Left lung (tissue), 10 donors: Measurements from ENCODE around the gene TENM4. TPM values are rescaled to one million over a fixed set of nuclear protein-coding genes. Genes with fewer than 3 reads are reported as not detected.
A peak's percentile ranks its signal among the peaks of the same experiment; 100 is the strongest.

Source experiments
- ATAC-seq: fragments of 200-7000 bp; cut with Tn5 transposase; one replicate; pipeline ENCODE4 v1.9.1; 2020; ENCODE audit warnings: moderate library complexity
- DNase-seq, 4 donors: peaks; one replicate each; pipeline ENCODE4 v3.0.0-alpha.2; 2013 to 2020
- H3K27ac ChIP-seq, 2 donors: fragments of 200-600 bp; sonication (generic) in 1 of 2; one replicate each; pipeline versions ENCODE4 v1.5.0 to v1.8.0; 2020 to 2021
- H3K27me3 ChIP-seq, 2 donors: fragments of 200-600 bp; sonication (generic) in 1 of 2; one replicate each; pipeline versions ENCODE4 v1.5.0 to v1.8.0; 2020 to 2021
- H3K36me3 ChIP-seq, 2 donors: fragments of 200-600 bp; sonication (generic) in 1 of 2; one replicate each; pipeline versions ENCODE4 v1.5.0 to v1.8.0; 2020 to 2021
- H3K4me1 ChIP-seq, 2 donors: fragments of 200-600 bp; one replicate each; pipeline ENCODE4 v1.8.0; 2021
- H3K4me3 ChIP-seq, 2 donors: fragments of 200-600 bp; sonication (generic) in 1 of 2; one replicate each; pipeline versions ENCODE4 v1.5.0 to v1.8.0; 2020 to 2021; ENCODE audit warnings: mild to moderate bottlenecking in 1 of 2
- H3K9me3 ChIP-seq, 2 donors: fragments of 200-600 bp; sonication (generic) in 1 of 2; one replicate each; pipeline versions ENCODE4 v1.5.0 to v1.8.0; 2020 to 2021
- intact Hi-C, 2 donors: fragments of 100-400 bp; cut with DNase I; formaldehyde crosslinking; loops; one replicate each; pipeline versions ENCODE4 v1.11.2 to v1.14.2; 2022
- polyA plus RNA-seq, 6 donors: library from polyadenylated mRNA; unstranded; fragments of 120-200 nt; gene quantifications; one replicate each; pipeline ENCODE4 v1.2.1, GENCODE V29; 2013; ENCODE audit not compliant: insufficient read length in 6 of 6
- total RNA-seq, 2 donors: library from RNA; stranded (reverse); fragmentation: NEBNext Ultra II Directional; extraction: Animal tissue kit (Norgen Biotek cat#: 25700); gene quantifications; one replicate each; pipeline ENCODE4 v1.2.1, GENCODE V29; 2021
- TF ChIP-seq, protein P1 (sequence below), 2 donors: fragments of 200-600 bp; sonication (generic) in 1 of 2; IDR thresholded peaks; one replicate each; pipeline versions ENCODE4 v1.5.0 to v1.8.0; 2021; ENCODE audit warnings: antibody characterized with exemption in 2 of 2
- donor health status: DM: no; HTN: yes; CAD: no.
- donor health status: DM: no; HTN: no; CAD: no.

The TENM4 gene
- total and polyA plus RNA-seq, 8 donors: 3.4 to 7.1 (median 5.2) TPM

DNA sequence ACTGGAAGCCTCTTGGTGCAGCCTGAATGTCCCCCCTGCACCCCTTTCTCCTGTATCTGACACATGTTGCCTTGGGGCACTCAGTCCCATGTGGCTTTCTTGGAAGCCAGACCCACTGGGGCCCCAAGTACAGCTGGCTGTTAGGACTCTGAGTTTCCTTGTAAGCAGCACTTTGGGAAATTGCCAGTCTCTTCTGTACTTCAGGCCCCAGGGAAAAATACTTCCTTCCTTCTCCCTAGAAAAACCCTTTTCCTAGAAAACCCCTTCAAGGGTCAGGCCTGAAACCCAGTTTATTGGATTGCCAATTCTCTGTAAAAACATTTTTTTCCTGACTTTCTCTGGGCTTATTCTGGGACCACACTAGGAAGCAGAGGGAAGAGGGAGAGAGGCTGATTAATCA lies 360.3 kb downstream of the TENM4 start:
- intact Hi-C loops: no loop called here
- ATAC-seq: peak; percentile 23
- TF ChIP-seq, protein P1, sequence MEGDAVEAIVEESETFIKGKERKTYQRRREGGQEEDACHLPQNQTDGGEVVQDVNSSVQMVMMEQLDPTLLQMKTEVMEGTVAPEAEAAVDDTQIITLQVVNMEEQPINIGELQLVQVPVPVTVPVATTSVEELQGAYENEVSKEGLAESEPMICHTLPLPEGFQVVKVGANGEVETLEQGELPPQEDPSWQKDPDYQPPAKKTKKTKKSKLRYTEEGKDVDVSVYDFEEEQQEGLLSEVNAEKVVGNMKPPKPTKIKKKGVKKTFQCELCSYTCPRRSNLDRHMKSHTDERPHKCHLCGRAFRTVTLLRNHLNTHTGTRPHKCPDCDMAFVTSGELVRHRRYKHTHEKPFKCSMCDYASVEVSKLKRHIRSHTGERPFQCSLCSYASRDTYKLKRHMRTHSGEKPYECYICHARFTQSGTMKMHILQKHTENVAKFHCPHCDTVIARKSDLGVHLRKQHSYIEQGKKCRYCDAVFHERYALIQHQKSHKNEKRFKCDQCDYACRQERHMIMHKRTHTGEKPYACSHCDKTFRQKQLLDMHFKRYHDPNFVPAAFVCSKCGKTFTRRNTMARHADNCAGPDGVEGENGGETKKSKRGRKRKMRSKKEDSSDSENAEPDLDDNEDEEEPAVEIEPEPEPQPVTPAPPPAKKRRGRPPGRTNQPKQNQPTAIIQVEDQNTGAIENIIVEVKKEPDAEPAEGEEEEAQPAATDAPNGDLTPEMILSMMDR (IDR thresholded peaks at IDR 0.05): no peak

DNA sequence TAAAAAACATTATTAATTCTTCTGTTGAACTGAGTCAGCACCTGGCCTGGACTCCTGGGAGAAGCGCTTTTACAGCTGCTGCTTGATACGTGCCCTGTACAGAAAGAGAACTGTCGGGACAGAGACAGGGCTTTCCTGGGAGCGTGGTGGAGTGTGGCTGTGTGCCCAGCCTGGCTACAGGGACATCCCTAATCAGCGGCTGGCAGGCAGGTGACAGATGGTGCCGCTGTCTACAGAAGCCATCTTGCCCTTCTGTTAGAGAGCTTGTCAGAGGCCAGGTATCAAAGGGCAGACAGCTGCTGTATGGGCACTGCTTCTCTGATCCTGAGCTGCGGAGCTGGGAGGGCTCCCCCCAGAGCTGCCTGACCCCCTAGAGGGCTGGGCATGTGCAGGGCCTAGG lies 361.8 kb downstream of the TENM4 start:
- no peak overlapping the region for H3K27ac ChIP-seq
- ATAC-seq (no peak), DNase-seq (no peak)
- intact Hi-C loops: no loop called here
- no peaks in the 10 kb centered on the region for H3K27me3 ChIP-seq
- TF ChIP-seq, protein P1 (IDR thresholded peaks at IDR 0.05): no peak
- H3K9me3 ChIP-seq: no peaks in the 10 kb centered on the region
- no peaks in the 10 kb centered on the region for H3K4me1 ChIP-seq
- no peaks in the 10 kb centered on the region for H3K36me3 ChIP-seq
- no peak overlapping the region for H3K4me3 ChIP-seq

More for the DNA sequence above, 360.3 kb downstream of the TENM4 start:
- Histone ChIP-seq H3K4me3 (no peak overlapping the region), H3K4me1 (no peaks in the 10 kb centered on the region), H3K27ac (no peak overlapping the region), H3K36me3 (no peaks in the 10 kb centered on the region), H3K27me3 (no peaks in the 10 kb centered on the region), H3K9me3 (no peaks in the 10 kb centered on the region)
- DNase-seq: peak in 1 of 4 donors; percentile 62

DNA sequence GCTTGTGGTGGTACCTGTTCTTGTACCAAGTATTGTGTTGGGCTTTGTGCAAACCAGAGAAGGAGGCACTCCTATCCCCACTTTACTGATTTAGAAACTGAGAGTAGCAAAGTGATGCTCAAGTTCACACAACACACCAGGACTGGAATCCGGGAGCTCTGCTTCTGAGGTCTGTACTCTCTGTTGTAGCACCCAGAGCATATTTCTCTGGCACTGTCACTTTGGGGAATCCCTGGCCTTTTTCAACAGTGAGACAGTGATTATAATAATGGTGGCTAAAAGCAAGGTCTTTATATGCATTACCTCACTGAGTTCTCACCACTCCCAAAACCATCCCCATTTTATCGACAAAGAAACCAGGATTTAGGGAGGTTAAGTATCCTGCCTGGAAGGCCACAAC lies 362.4 kb downstream of the TENM4 start:
- DNase-seq (no peak), ATAC-seq (no peak)
- TF ChIP-seq, protein P1 (IDR thresholded peaks at IDR 0.05): no peak
- no peaks in the 10 kb centered on the region for H3K9me3 ChIP-seq
- no peaks in the 10 kb centered on the region for H3K27me3 ChIP-seq
- H3K4me1 ChIP-seq: no peaks in the 10 kb centered on the region
- H3K4me3 ChIP-seq: no peak overlapping the region
- no peak overlapping the region for H3K27ac ChIP-seq
- no peaks in the 10 kb centered on the region for H3K36me3 ChIP-seq
- intact Hi-C loops: no loop called here

DNA sequence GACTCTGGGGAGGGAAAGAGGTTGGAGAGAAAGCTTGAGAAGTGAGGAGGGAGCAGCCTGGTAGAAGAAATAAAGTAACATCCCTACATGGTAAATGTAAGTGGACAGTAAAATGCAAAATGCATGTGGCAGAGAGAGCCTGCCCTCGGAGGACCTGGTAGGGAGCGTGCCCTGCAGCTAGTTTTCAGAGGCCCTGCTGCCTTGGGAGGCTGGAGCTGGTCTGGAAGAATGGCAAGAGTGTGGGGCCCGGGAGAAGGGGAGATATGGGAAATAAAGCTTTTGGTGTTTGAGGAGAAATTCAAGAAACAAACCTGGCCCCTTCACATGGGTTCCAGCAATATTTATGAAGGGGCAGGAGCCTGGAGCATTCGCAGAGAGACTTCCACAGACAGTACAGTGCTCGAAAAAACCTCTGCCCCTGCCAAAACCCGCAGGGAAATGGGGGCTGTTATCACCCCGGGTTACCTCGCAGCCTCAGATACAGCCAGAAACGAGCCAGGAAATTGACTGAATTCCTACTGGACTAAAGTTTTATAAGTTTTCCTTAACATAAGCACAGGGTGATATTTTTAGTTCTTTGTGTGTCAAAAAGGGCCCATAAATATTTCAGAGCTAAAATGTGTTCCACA lies 363.0 kb downstream of the TENM4 start:
- Histone ChIP-seq H3K27me3 (no peaks in the 10 kb centered on the region), H3K36me3 (no peaks in the 10 kb centered on the region), H3K27ac (no peak overlapping the region), H3K9me3 (no peaks in the 10 kb centered on the region), H3K4me1 (no peaks in the 10 kb centered on the region), H3K4me3 (no peak overlapping the region)
- no peak for DNase-seq
- intact Hi-C loops: no loop called here
- no peak for ATAC-seq
- TF ChIP-seq, protein P1 (IDR thresholded peaks at IDR 0.05): no peak

DNA sequence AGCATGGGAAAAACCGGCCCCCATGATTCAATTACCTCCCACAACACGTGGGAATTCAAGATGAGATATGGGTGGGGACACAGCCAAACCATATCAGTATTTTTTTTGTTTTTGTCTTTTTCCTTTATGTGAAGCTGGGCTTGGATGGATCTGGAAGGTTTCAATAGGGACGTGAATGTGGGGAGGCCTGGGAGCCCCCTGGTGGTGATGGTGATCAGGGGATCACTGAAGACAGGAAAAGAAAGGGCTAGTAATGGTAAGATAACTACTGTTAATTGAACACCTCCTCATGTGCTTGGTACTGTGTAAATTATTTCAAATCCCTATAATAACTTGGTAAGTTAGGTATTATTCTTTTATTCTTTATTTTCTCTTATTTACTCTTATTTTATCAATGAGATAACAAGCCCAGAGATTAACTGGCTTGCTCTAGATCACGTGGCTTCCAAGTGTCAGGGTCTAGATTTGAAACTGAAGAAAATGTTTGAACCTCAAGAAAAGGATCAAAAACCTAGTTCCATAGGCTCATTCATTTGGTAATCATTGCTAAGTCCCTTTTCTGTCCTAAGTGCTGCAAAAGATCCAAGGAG lies 364.2 kb downstream of the TENM4 start:
- Histone ChIP-seq H3K27me3 (no peaks in the 10 kb centered on the region), H3K4me1 (no peaks in the 10 kb centered on the region), H3K36me3 (no peaks in the 10 kb centered on the region), H3K9me3 (no peaks in the 10 kb centered on the region), H3K27ac (no peak overlapping the region), H3K4me3 (no peak overlapping the region)
- no peak for DNase-seq
- TF ChIP-seq, protein P1 (IDR thresholded peaks at IDR 0.05): peak; percentile 54 to 66
- intact Hi-C loops: no loop called here
- ATAC-seq: peak; percentile 66
